Neural progenitor cell (in vitro differentiated cells): ENCODE measurements around the gene FCSK. TPM values are rescaled to one million over a fixed set of nuclear protein-coding genes. Genes with fewer than 3 reads are reported as not detected.

Source experiments
- DNase-seq: peaks from one replicate; pipeline ENCODE4 v3.0.0-alpha.2; 2016; ENCODE audit warnings: low spot score
- H2AFZ ChIP-seq: fragments of 200-600 bp; sonication (generic); replicated peaks from 2 replicates; pipeline ENCODE4 v1.6.1; 2016; ENCODE audit warnings: antibody characterized with exemption
- H3F3A ChIP-seq: fragments of 200-600 bp; sonication (generic); 2 replicates; pipeline ENCODE4 v1.6.1; 2016; ENCODE audit warnings: antibody characterized with exemption, low read depth
- H3K27ac ChIP-seq: fragments of 200-600 bp; sonication (generic); 2 replicates; pipeline ENCODE4 v1.5.1; 2016; ENCODE audit warnings: mild to moderate bottlenecking
- H3K27me3 ChIP-seq: fragments of 200-600 bp; sonication (generic); 2 replicates; pipeline ENCODE4 v1.6.1; 2016; ENCODE audit warnings: mild to moderate bottlenecking, moderate library complexity
- H3K36me3 ChIP-seq: fragments of 200-600 bp; sonication (generic); 2 replicates; pipeline ENCODE4 v1.5.1; 2016
- H3K4me1 ChIP-seq: fragments of 200-600 bp; sonication (generic); 2 replicates; pipeline ENCODE4 v1.6.1; 2016; ENCODE audit warnings: mixed run types
- H3K4me2 ChIP-seq: fragments of 200-600 bp; sonication (generic); 2 replicates; pipeline ENCODE4 v1.6.1; 2016
- H3K4me3 ChIP-seq: fragments of 200-600 bp; sonication (generic); 2 replicates; pipeline ENCODE4 v1.5.1; 2016
- H3K79me2 ChIP-seq: fragments of 200-600 bp; sonication (generic); 2 replicates; pipeline ENCODE4 v1.6.1; 2016; ENCODE audit warnings: low read depth
- H3K9ac ChIP-seq: fragments of 200-600 bp; sonication (generic); 2 replicates; pipeline ENCODE4 v1.6.1; 2016
- H3K9me3 ChIP-seq: fragments of 200-600 bp; sonication (generic); 2 replicates; pipeline ENCODE4 v1.5.1; 2016; ENCODE audit warnings: low read depth
- H4K20me1 ChIP-seq: fragments of 200-600 bp; sonication (generic); 2 replicates; pipeline ENCODE4 v1.6.1; 2016; ENCODE audit warnings: low read depth
- H3K27ac Mint-ChIP-seq: 3 replicates; pipeline ENCODE4 v1.8.0; 2021; ENCODE audit warnings: mixed read lengths
- H3K27me3 Mint-ChIP-seq: 2 replicates; pipeline ENCODE4 v1.8.0; 2022; ENCODE audit warnings: low read depth, mild to moderate bottlenecking, inconsistent platforms, moderate library complexity, mixed read lengths; ENCODE audit not compliant: insufficient read depth
- H3K36me3 Mint-ChIP-seq: 3 replicates; pipeline ENCODE4 v1.8.0; 2021; ENCODE audit warnings: mixed read lengths
- H3K4me1 Mint-ChIP-seq: 3 replicates; pipeline ENCODE4 v1.8.0; 2021; ENCODE audit warnings: mixed read lengths
- H3K4me3 Mint-ChIP-seq: 3 replicates; pipeline ENCODE4 v1.8.0; 2021; ENCODE audit warnings: mild to moderate bottlenecking, moderate library complexity, mixed read lengths
- H3K9me3 Mint-ChIP-seq: 3 replicates; pipeline ENCODE4 v1.8.0; 2020; ENCODE audit warnings: mixed read lengths
- EZH2 ChIP-seq: fragments of 200-600 bp; sonication (generic); IDR thresholded peaks from 2 replicates; pipeline ENCODE4 v1.6.1; 2017; ENCODE audit warnings: antibody characterized with exemption, mild to moderate bottlenecking, moderate library complexity
- EZH2phosphoT487 ChIP-seq: fragments of 200-600 bp; sonication (generic); IDR thresholded peaks from 2 replicates; pipeline ENCODE4 v1.6.1; 2017; ENCODE audit warnings: antibody characterized with exemption
- total RNA-seq: library from RNA; depleted of rRNA; stranded (reverse); fragments of >200 nt; gene quantifications from 2 replicates; pipeline ENCODE4 v1.2.3, GENCODE V29; 2015; ENCODE audit warnings: low replicate concordance
- TF ChIP-seq, protein P1 (sequence below): fragments of 200-600 bp; sonication (generic); IDR thresholded peaks from 2 replicates; pipeline ENCODE4 v1.5.1; 2017; ENCODE audit warnings: antibody characterized with exemption, mild to moderate bottlenecking

FCSK gene
- total RNA-seq, 1 donor from 2014 or later: 11.0 TPM

DNA sequence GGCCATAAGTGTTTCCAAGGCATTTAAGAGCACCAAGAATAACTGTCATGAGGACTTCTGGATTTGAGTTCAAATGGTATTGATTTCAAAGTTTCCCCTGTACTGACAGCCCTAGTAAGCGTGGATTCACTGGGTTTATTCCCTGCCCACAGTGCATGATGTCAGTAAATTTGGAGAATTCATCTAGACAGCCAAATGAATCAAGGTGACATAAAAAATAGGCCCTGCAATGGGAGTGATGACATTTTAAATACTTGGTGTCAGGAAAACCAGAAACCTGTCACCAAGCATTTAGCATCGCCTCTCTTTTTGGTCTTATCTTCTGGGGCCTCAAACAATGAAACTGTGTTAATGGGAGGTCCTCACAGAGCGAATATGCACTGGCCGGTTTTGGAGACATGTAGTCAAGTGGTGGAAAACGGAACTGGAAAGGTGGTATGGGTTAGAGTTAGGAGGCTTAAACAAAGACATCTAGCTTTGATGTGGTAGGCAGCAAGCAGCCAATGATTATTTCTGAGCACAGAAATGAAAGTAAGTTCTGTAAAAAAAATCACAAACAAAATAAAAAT, 39.9 kb downstream of the FCSK start:
- Mint-ChIP-seq H3K9me3 (no peaks in the 10 kb centered on the region), H3K4me3 (no peak overlapping the region), H3K27ac (no peak overlapping the region), H3K27me3 (peaks cover 3% of the 10 kb centered on the region), H3K4me1 (no peaks in the 10 kb centered on the region), H3K36me3 (peaks cover 17% of the 10 kb centered on the region)
- Histone ChIP-seq H3K27ac (no peak overlapping the region), H3K9ac (no peak overlapping the region), H3K4me3 (no peak overlapping the region), H3K4me1 (no peaks in the 10 kb centered on the region), H3K79me2 (no peaks in the 10 kb centered on the region), H4K20me1 (no peaks in the 10 kb centered on the region), H3K27me3 (no peaks in the 10 kb centered on the region), H3K36me3 (peaks cover 8% of the 10 kb centered on the region), H2AFZ (no peak overlapping the region), H3F3A (no peaks in the 10 kb centered on the region), H3K4me2 (no peak overlapping the region), H3K9me3 (no peaks in the 10 kb centered on the region)
- no peak for DNase-seq
- no peak for TF ChIP-seq EZH2
- TF ChIP-seq, protein P1, sequence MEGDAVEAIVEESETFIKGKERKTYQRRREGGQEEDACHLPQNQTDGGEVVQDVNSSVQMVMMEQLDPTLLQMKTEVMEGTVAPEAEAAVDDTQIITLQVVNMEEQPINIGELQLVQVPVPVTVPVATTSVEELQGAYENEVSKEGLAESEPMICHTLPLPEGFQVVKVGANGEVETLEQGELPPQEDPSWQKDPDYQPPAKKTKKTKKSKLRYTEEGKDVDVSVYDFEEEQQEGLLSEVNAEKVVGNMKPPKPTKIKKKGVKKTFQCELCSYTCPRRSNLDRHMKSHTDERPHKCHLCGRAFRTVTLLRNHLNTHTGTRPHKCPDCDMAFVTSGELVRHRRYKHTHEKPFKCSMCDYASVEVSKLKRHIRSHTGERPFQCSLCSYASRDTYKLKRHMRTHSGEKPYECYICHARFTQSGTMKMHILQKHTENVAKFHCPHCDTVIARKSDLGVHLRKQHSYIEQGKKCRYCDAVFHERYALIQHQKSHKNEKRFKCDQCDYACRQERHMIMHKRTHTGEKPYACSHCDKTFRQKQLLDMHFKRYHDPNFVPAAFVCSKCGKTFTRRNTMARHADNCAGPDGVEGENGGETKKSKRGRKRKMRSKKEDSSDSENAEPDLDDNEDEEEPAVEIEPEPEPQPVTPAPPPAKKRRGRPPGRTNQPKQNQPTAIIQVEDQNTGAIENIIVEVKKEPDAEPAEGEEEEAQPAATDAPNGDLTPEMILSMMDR: no peak
- TF ChIP-seq EZH2phosphoT487: no peak

DNA sequence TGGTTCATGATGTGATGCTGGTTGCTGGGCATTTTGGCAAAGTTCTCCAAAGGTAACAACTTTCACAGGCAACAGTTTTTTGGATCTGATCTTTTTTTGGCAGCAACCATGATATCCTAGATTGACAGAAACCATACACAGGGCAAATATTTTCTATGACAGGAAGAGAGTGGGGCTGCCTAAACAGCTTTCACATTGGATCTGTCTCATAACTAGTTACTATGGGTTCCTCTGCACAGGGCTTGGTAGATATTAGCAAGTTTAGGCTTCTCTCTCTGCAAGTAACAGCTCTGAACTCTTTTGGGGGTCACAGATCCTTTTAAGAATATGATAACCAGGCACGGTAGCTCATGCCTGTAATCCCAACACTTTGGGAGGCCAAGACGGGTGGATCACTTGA, 40.4 kb downstream of the FCSK start:
- no peaks in the 10 kb centered on the region for H3K4me1 Mint-ChIP-seq
- H3K27ac ChIP-seq: no peak overlapping the region
- H3K9ac ChIP-seq: no peak overlapping the region
- H3K36me3 Mint-ChIP-seq: peaks cover 17% of the 10 kb centered on the region
- no peaks in the 10 kb centered on the region for H3K9me3 Mint-ChIP-seq
- H3K79me2 ChIP-seq: no peaks in the 10 kb centered on the region
- no peak overlapping the region for H3K4me3 ChIP-seq
- no peaks in the 10 kb centered on the region for H4K20me1 ChIP-seq
- no peak overlapping the region for H2AFZ ChIP-seq
- no peaks in the 10 kb centered on the region for H3F3A ChIP-seq
- H3K4me3 Mint-ChIP-seq: no peak overlapping the region
- no peaks in the 10 kb centered on the region for H3K27me3 ChIP-seq
- H3K27me3 Mint-ChIP-seq: peaks cover 3% of the 10 kb centered on the region
- peaks cover 9% of the 10 kb centered on the region for H3K36me3 ChIP-seq
- H3K27ac Mint-ChIP-seq: no peak overlapping the region
- H3K4me2 ChIP-seq: no peak overlapping the region
- H3K9me3 ChIP-seq: no peaks in the 10 kb centered on the region
- DNase-seq: no peak
- TF ChIP-seq EZH2phosphoT487 (no peak), EZH2 (no peak)
- TF ChIP-seq, protein P1: no peak
- H3K4me1 ChIP-seq: no peaks in the 10 kb centered on the region

DNA sequence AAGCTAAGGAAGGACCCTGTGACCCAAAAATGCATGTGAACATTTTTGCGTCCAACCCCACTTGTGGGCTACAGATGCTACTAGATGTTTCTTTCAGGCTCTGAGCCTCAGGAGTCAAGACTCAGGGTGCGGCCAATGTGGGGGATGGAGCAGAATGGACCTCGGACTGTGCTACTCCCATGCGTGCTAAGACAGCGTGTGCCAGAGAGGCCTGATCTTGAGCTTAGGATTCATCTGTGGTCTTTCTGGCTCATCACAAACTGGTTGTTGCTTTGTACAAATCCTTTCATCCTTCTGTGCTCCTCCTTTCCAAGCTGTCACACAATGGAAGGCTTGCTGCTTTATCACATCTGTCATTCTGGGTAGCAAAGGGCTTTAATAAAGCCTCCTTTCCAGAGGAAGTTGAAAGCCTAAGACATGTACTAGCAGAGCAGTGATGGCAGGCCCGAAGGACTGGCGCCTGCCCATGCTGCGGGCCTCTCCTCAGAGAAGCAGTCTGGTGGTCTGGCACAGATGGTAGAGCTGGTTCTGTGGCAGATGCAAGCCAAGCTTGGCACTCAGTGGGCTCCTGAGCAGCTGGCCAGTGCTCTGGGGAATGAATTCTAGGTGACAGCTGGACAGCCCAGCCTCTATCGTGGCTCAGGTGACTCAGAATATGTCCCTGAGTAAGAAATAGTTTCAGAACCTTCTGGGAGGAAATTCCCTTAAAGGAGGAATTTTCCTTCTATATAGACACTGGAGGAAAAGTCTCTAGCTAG, 41.2 kb downstream of the FCSK start:
- no peak overlapping the region for H3K4me3 ChIP-seq
- peaks cover 13% of the 10 kb centered on the region for H3K36me3 Mint-ChIP-seq
- no peak for DNase-seq
- no peak overlapping the region for H3K4me2 ChIP-seq
- no peaks in the 10 kb centered on the region for H3K9me3 ChIP-seq
- H3K79me2 ChIP-seq: no peaks in the 10 kb centered on the region
- H3K36me3 ChIP-seq: peaks cover 9% of the 10 kb centered on the region
- H3K27ac ChIP-seq: no peak overlapping the region
- H3K9me3 Mint-ChIP-seq: no peaks in the 10 kb centered on the region
- no peak overlapping the region for H3K27ac Mint-ChIP-seq
- no peak overlapping the region for H3K9ac ChIP-seq
- H3K27me3 ChIP-seq: no peaks in the 10 kb centered on the region
- H2AFZ ChIP-seq: no peak overlapping the region
- H3K4me3 Mint-ChIP-seq: no peak overlapping the region
- H3F3A ChIP-seq: peaks cover 2% of the 10 kb centered on the region
- H3K4me1 ChIP-seq: peaks cover 2% of the 10 kb centered on the region
- TF ChIP-seq EZH2 (no peak), EZH2phosphoT487 (no peak)
- TF ChIP-seq, protein P1: no peak
- H4K20me1 ChIP-seq: no peaks in the 10 kb centered on the region
- H3K4me1 Mint-ChIP-seq: no peaks in the 10 kb centered on the region
- H3K27me3 Mint-ChIP-seq: peaks cover 3% of the 10 kb centered on the region
